GM13977 (cell line): ENCODE data around the gene MEF2D.

Source experiments
- DNase-seq: peaks from one replicate; pipeline ENCODE4 v3.0.0; 2012; ENCODE audit warnings: low spot score
- CTCF ChIP-seq: IDR thresholded peaks from 2 replicates; pipeline ENCODE4 v1.5.1; 2012; ENCODE audit warnings: mild to moderate bottlenecking, control low read depth; ENCODE audit not compliant: insufficient read depth; ENCODE audit errors: extremely low read depth, missing control alignments
- in situ Hi-C: fragments of 300-500 bp; cut with MboI; formaldehyde crosslinking; loops from one replicate; pipeline ENCODE4 v1.12.0; 2022; ENCODE audit warnings: low sequenced_read_pairs, low pct_unique_long_range_greater_than_20kb, mixed read lengths, inconsistent platforms; ENCODE audit not compliant: unreplicated experiment

Gene MEF2D

GRCh38 chr1:156495401-156496140 is 5.0 kb downstream of the MEF2D start:
- DNase-seq, result no peak
- TF ChIP-seq CTCF, result no peak
- in situ Hi-C loops, result no loop called here

- no peak for DNase-seq
- in situ Hi-C loops, result no loop called here
- no peak for TF ChIP-seq CTCF
Measured at GRCh38 chr1:156494309-156494895, 6.2 kb downstream of the MEF2D start.

- TF ChIP-seq CTCF, result no peak
- in situ Hi-C loops, result no loop called here
- no peak for DNase-seq
Measured at GRCh38 chr1:156493742-156494141, 6.8 kb downstream of the MEF2D start.

- DNase-seq, result no peak
- TF ChIP-seq CTCF, result no peak
- in situ Hi-C loops, result no loop called here
Measured at GRCh38 chr1:156493154-156493631, 7.4 kb downstream of the MEF2D start.

GRCh38 chr1:156492591-156493080 is 7.9 kb downstream of the MEF2D start:
- no peak for DNase-seq
- no peak for TF ChIP-seq CTCF
- in situ Hi-C loops, result no loop called here

GRCh38 chr1:156492013-156492590 is 8.5 kb downstream of the MEF2D start:
- no peak for TF ChIP-seq CTCF
- in situ Hi-C loops, result no loop called here
- no peak for DNase-seq
